HG03521 (cell line): Measurements from ENCODE around the gene LUZP1.
"Not testable (repeated sequence)": the region's sequence is repeated elsewhere in the genome, so short reads cannot be mapped to it uniquely, and the experiment has no call there.

Experiments
- ATAC-seq: cut with Tn5 transposase; IDR thresholded peaks from one replicate; pipeline ENCODE4 v1.9.1; 2021; ENCODE audit warnings: mild to moderate bottlenecking, moderate library complexity; ENCODE audit not compliant: unreplicated experiment

Gene LUZP1

DNA sequence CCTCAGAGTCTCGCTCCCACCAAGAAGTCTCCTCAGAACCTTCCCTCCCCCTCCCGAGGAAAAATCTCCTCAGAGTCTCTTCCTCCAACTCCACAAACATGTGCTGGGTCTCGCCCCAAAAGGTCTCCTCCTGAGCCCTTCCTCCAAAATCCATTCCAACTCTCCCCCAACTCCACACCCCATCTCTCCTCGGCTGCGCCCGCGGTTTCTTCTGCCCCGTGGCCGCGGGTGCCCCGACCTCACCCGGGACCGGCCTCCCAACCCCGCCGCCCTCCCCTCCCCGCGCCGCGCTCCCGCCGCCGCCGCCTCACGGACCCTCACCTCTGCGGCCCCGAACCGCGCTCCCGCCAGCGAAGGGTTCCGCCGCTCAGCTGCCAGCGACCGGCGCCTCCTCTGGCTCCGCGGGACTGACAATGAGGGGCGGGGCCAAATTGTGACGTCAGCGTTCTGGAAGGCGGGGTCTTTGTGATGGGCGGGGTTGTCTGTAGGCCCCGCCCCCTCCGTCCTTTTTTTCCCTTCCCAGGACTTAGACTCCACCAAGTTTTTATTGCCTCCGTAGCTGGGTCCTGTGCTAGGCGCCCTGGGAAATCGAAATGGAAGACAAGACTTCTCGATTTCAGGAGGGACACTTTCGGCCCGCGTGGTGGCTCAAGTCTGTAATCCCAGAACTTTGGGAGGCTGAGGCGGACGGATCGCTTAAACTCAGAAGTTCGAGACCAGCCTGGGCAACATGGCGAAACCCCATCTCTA, at the start of gene LUZP1:
TSS of gene LUZP1 (minus strand) at position 412 of the 750 bp plus-strand sequence.
- ATAC-seq: peak; percentile 70

DNA sequence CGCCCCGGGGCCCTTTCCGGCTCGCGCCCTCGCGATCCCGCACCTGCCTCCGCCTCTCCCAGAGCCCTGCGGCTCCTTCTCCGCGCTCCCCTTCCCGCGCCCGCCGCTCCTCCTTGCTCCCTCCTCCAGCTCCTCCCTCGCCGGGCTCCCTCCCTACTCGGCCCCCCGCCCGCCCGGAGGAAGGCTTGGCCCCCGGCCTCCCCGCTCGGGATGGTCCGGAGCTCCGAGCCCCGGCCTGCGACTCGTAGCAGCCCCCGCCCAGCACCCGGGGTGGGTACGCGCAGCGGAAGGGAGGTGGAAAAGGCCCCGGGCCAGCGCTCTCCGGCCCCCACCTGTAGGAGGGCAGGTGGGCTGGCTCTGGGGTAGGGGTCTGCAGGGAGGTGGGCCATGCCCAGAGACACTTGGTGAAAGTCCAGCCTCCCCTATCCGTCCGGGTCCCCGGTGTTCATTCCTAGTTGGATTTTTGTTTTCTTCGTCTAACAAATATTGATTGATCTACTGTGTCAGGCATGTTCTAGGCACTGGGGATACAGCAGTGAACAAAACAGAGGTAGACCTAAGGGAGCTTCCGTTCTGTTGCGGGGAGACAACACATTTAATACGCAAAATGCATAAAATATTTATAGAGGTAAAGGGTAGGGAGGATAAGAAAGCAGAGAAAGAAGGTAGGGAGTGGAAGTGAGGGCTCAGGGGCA, 48.9 kb upstream of the LUZP1 start, which contains the start of gene HTR1D:
TSS of gene HTR1D (minus strand) at position 82 of the 695 bp plus-strand sequence. CDS start 23,283 bp downstream, outside the sequence.
- ATAC-seq: no peak

DNA sequence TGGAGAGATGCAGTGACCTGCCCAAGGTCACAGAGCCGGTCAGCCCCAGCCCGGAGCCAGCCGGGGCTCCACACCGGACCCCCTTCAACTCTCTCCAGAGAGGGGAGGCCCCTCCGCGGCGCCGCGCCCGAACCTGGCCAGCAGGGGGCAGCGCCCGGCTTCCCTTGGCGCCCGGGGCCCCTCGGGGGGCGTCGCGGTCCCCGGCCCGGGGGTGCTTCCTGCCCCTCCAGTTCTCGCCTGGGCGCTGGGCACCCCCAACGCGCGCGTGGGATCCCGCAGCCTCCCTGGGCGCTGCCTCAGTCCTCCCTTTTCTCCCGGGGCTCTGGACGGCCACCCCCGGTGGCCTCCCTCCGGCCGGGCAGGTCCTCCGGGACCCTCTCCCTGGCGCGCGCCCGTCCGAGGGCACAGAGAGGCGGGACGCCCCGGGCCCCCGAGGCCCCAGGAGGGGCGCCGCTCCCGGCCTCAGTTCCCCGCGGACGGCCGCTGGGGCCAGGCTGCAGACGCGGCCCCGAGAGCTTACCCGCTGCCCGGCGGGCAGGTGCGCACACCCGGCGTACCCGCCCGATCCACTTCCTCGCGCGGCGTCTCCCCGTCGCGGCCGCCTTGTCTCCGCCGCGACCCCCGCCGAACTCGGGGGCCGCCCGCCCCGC, 48.2 kb upstream of the LUZP1 start:
- no peak for ATAC-seq

DNA sequence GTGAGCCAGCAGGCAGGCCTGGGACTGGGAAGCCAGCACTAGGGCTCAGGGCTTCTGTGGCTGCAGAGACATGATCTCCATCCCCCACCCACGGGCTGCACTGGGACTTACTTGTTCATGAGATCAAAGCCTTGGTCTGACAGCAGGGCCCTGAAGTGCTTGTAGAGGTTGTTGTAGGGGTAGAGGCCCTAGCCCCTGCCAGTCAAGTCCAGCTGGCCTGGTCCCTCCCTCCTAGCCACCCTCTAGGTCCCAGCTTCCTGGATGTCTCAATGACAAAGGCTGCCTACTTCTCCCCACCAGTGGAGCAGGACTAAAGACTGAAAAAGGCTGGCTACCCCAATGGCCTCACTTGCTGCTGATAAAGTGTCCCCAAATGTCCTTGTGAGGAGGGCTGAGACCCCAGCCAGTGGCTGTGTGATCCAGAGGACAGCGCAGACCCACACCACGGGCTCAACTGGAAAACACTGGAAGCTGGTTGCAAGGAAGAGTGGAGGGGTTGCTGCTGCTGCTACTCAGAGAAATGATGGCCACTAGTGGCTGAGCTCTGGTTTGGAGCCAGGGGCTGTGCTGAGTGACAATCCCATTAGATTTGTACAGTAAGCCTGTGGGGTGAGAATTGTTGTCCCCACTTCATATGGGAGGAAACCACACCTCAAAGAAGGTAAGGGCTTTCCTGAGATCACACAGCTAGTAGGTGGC, 47.2 kb upstream of the LUZP1 start:
- ATAC-seq: no peak

DNA sequence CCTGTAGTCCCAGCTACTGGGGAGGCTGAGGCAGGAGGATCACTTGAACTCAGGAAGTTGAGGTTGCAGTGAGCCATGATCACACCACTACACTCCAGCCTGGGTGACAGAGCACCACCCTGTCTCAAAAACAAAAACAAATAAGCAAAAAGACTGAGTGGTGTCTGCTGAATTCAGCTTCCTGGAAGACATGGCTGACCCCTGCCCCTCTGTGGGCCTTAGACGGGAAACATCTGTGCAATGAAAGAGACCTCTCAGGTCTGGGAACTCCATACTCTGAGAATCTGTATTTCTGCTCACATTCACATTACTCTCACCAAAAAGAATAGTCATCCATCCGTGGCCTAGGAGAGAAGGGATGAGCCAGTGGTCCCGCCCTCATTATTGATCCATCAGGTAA, 46.6 kb upstream of the LUZP1 start:
- ATAC-seq: no peak

DNA sequence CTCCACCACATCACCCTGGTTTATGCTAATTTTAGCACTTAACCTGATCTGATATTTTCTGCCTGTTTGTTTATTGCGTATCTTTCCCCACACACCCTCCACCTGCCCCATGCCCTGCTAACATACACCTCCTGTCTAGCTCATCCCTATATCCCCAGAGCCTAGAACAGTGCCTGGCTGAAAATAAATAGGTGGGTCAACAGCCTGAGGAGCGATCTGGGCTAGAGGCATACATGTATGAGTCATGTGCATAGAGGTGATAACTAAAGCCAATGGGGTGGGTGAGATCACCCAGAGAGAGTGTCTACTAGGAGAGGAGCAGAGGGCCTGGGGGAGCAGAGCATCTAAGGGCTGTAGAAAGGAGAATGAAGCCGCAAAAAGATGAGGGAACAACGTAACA, 46.0 kb upstream of the LUZP1 start:
- ATAC-seq: no peak

DNA sequence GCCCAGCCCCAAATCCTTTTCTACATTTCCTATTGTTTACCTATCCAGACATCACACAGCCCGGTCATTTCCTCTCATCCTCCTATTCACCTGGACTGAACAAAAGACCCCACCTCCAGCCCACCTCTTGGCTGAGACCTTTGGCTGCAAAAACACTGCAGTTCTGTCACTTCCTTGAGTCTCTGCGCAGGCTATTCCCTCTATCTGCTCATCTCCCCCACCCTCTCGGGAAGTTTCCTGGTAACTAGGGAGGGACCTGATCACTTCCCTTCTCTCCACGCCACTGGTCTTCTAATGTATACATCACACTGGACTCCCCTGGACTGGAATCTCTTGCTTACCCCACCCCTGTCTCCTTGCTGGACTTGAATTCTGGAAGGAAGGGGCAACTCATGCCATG, 43.3 kb upstream of the LUZP1 start:
- no peak for ATAC-seq

DNA sequence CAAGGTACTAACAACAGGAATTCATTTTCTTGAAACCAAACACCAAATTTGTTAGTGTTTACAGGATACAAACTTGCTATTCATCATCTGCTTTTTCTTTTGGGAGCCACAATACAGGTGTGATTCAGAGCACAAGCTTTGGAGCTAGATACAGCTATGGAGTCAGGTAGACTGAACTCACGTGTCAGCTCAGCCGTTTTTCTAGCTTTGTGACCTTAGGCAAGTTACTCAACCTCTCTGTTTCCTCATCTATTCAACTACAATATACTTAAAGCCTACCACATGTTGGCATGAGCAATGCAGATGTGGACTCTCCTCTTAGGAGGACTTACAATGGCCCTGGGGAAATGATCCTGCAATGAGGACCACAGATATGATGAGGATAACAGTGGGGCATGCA, 42.3 kb upstream of the LUZP1 start:
- ATAC-seq: no peak

DNA sequence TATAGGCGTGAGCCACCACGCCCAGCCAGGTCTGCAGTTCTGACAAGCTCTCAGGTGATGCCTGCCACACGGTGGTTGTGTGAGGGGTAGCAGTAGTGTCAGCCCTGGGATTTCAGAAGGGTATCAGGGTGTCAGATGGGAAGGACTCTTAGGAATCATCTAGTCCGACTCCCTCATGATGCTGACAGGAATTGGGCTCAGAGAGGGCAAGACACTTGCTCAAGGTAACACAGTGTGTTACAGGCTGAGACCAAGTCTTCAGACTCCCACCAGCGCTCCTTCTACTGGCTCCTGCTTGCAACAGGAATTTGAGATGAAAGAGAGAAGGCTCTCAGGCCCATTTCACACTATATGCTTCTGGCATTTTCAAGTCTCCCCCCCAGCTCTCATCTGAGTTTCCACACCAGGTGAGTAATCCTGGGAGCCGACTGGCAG, 41.7 kb upstream of the LUZP1 start:
- ATAC-seq: no peak

DNA sequence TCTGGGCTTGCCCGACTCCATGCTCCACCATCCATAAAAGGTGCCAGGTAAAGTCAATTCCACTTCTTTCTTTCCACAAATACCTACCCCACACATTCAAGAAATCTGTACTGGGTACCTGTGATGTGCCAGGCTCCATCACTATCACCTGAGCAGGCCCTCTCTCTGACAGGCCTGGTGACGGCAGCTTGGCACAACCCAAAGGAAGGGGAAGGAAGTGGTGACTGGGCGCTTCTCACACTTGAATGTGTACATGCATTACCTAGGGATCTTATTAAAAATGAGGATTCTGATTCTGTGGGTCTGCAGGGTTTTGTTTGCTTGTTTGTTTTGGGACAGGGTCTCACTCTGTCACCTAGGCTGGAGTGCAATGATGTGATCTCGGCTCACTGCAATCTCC, 41.1 kb upstream of the LUZP1 start:
- no peak for ATAC-seq

DNA sequence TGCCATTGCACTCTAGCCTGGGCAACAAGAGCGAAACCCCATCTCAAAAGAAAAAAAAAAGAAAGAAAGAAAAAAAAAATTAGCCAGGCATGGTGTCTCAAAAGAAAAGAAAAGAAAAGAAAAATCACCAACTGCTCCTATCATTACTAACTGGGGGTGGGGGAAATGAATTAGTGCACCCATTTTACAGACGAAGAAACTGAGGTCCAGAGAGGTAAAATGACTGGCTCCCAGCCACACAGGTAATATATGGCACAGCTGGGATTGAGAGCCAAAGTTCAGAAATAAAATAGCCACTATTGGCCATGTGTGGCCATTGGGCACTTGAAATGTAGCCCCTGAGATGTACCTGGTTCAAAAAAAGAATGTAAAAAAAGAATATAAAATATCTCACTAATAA, 39.9 kb upstream of the LUZP1 start:
- ATAC-seq: no peak

DNA sequence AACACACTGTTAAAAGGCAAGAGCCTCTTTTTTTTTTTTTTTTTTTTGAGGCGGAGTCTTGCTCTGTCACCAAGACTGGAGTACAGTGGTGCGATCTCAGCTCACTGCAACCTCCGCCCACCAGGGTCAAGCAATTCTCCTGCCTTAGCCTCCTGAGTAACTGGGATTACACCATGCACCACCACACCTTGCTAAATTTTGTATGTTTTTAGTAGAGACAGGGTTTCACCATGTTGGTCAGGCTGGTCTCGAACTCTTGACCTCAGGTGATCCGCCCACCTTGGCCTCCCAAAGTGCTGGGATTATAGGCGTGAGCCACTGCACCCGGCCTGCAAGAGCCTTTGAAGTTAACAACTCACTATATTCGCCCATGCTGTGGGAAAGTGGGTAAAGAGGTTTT, 39.1 kb upstream of the LUZP1 start:
- not testable (repeated sequence) for ATAC-seq

DNA sequence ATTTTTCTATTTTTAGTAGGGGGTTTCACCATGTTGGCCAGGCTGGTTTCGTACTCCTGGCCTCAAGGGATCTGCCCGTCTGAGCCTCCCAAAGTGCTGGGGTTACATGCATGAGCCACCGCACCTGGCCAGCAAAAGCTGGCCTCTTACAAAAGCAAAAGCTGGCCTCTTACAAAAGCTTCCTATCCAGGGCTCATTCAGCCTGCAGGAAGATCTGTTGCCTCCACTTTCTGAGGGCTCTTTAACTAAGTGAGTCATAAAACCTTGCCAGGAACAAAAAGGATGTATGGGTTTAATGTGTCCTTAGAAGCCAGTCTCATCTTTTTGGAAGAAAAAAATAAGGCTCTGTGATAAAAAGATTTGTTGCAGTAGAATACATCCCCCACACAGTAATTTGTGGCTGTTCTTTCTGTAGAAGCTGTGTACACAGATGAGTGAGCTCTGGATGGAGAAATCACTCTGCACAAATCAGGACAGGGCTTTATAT, 33.6 kb upstream of the LUZP1 start:
- no peak for ATAC-seq

DNA sequence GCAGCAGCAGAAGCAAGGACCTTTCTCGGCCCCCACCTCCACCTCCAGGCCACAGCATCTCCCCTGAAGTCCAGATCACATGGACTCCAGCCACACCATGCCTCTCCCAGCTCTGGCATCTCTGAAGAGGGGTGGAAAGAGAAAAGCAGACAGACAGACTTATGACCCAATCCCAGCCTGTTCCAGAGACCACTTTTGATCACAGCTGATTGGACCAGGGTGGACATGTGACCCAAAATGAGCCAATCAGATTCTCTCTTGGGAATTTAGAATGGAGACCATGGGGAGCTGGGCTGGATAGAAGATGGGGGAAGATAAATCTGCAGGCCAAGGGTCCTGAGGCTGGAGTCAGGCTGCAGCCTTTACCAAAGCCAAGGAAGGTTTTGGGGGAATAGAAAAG, 32.2 kb upstream of the LUZP1 start:
- ATAC-seq: no peak

DNA sequence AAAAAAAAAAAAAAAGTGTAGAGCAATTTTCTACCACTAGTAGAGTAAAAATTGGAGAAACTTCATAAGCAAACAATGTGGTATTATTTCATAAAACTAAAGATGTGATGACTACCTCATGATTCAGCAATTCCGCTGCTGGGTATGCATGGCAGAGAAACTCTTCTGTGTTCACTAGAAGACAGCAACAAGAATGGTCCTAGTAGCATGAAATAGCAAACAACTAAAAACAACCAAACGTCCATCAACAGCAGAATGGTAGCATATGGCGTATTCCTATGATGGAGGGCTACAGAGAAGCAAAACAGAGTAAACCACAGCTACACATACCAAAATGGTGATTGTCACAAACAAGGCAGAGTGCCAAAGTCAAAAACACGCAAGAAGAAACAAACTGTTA, 29.7 kb upstream of the LUZP1 start:
- ATAC-seq: no peak

DNA sequence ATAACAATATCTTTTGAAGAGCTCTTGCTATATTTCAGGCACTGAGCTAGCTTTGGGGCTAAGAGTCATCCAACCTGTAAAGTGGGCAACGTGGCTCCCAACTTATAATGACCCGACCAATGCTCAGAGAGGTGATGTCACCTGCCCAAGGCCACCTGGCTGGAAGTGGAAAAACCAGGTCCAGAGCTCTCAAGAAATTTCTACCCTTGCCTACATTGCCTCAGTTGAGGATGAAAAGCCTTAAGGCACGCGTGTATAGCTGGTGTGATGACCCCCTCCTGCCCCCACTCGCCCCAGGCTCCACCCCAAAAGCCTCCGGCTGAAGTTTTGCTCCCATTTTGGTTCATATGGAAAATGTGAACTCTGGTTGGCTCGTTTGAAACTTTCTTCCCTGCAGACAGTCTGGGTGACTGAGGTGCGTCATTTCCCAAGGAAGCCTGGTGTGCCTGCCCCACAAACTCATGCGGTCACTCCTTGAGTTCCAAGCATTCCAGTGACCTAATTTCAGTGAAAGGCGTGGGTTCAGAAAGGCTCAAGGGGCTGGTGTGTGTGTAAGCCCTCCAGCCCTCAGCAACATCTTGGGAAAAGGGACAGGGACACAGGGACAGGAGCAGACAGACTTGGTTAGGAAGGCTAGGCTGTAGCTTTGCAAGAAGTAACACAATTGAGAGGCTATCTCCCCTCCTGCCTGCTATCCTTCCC, 28.1 kb upstream of the LUZP1 start:
- no peak for ATAC-seq

DNA sequence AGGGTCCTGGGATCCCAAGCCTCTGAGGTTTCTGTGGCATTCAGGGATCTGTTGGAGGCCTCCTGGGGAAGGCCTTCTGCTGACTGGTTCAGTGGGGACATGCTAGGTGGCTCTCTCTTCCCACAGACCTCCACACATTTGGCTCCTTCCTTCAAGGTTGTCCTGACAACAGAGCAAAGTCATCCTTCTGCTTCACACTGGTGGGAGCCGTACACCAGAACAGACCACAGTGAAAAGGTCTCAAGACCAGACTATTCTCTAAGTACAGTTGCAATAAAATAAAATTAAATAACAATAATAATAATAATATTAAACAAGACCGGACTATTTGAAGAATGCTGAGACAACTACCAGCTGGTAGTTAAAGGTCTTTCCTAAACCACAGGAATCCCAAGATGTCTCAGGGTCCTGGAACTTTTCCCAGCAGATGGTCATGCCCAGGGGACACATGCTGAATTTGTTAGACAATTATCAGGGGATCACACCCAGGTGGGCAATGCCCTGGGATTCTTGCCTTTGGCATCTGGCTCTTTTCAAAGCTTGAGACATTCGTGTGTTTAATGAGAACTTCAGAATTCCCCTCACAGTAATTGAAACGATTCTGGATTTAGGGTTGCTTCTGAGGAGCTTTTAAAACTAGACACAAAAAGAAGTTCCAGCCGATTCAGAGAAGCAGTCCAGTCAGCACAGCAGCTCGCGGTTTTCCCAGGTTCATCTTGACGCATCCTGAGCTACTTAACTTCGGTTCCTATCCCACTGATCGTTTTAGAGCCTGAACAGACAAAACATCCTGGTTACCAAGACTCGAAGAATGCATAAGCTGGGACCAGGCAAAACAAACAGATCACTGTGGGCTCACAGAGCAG, 25.7 kb upstream of the LUZP1 start:
- ATAC-seq: no peak

DNA sequence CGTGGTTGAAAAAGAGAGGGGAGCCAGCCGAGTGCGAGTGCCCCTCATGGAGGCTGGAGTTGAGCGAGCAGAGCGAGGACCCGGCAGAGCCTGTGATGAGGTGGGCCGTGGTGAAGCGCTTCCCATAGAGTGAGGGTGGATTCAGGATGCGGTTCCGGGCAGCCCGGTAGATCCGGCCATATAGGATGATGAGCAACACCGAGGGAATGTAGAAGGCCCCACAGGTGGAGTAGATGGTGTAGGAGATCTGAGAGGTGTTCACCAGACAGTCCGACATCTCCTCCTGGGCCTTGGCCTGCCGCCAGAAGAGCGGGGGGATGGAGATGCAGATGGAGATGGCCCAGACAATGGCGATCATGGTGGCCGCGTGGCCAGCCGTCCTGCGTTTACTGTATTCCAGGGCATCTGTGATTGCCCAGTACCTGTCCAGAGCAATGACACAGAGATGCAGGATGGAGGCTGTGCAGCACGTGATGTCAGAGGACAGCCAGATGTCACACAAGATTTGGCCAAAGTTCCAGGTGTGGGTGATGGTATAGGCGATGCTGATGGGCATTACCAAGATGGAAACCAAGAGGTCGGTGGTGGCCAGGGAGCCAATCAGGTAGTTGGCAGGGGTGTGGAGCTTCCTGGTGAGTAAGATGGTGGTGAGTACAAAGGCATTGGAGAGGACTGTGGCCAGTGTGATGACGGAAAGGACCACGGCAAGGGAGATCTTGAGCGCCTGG, 24.9 kb upstream of the LUZP1 start:
- ATAC-seq: no peak

DNA sequence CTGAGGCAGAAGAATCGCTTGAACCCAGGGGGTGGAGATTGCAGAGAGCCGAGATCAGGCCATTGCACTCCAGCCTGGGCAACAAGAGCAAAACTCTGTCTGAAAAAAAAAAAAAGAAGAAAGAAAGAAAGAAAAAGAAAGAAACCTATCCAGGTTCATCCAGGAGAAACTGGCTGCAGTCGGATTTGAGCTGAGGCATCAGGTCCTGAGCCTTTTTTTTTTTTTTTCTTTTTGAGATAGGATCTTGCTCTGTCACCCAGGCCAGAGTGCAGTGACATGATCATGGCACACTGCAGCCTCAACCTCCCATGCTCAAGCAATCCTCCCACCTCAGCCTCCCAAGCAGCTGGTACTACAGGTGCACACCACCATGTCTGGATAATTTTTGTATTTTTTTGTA, 22.5 kb upstream of the LUZP1 start:
- ATAC-seq: no peak
